ENCODE data around the gene LTB4R2. TPM values are rescaled to one million over a fixed set of nuclear protein-coding genes. Genes with fewer than 3 reads are reported as not detected.

Gene LTB4R2
- polyA plus RNA-seq, 1 donor, result 2.0 TPM

GRCh38 chr14:24299255-24300191, 10.4 kb upstream of the LTB4R2 start, which contains the start of the genes DHRS1 and NOP9:
Gene DHRS1 (minus strand): TSS chr14:24299780. CDS start chr14:24299106, 674 bp downstream.
Gene NOP9 (plus strand): TSS chr14:24299850. CDS start chr14:24299955, 105 bp downstream.
- peak; percentile 69 for DNase-seq (ENCODE audit: low read depth)

GRCh38 chr14:24300326-24300980, 9.5 kb upstream of the LTB4R2 start:
- DNase-seq (ENCODE audit: low read depth), result no peak

- no peak for DNase-seq (ENCODE audit: low read depth)
These were observed 5.9 kb upstream of the LTB4R2 start for GRCh38 chr14:24304019-24304387.

GRCh38 chr14:24307156-24307574, 2.8 kb upstream of the LTB4R2 start:
- no peak for DNase-seq (ENCODE audit: low read depth)

GRCh38 chr14:24307575-24308341, 2.2 kb upstream of the LTB4R2 start, which contains the start of gene CIDEB:
Gene CIDEB (minus strand): TSS chr14:24307977. CDS start chr14:24307858, 119 bp downstream.
- no peak for DNase-seq (ENCODE audit: low read depth)

- no peak for DNase-seq (ENCODE audit: low read depth)
These were observed 1.4 kb upstream of the LTB4R2 start for GRCh38 chr14:24308342-24309124.

GRCh38 chr14:24310265-24310645, 315 bp downstream of the LTB4R2 start:
- no peak for DNase-seq (ENCODE audit: low read depth)

GRCh38 chr14:24310646-24311604, 985 bp downstream of the LTB4R2 start, which contains the start of gene LTB4R:
Gene LTB4R (plus strand): TSS chr14:24311502. CDS start chr14:24315652, 4,150 bp downstream.
- no peak for DNase-seq (ENCODE audit: low read depth)

GRCh38 chr14:24311837-24312615, 2.1 kb downstream of the LTB4R2 start:
- no peak for DNase-seq (ENCODE audit: low read depth)

GRCh38 chr14:24312736-24313507, 3.0 kb downstream of the LTB4R2 start:
- DNase-seq (ENCODE audit: low read depth), result no peak

- no peak for DNase-seq (ENCODE audit: low read depth)
These were observed 4.0 kb downstream of the LTB4R2 start for GRCh38 chr14:24313913-24314312.

GRCh38 chr14:24314377-24315193, 4.6 kb downstream of the LTB4R2 start:
- DNase-seq (ENCODE audit: low read depth), result no peak

GRCh38 chr14:24315243-24315806, 5.4 kb downstream of the LTB4R2 start:
- no peak for DNase-seq (ENCODE audit: low read depth)

GRCh38 chr14:24315807-24316596, 6.1 kb downstream of the LTB4R2 start:
- DNase-seq (ENCODE audit: low read depth), result no peak

- no peak for DNase-seq (ENCODE audit: low read depth)
These were observed 6.6 kb downstream of the LTB4R2 start for GRCh38 chr14:24316597-24316950.

All from forelimb muscle (tissue), 1 donor.